ENCODE measurements around the gene A4GNT. TPM values are rescaled to one million over a fixed set of nuclear protein-coding genes. Genes with fewer than 3 reads are reported as not detected.
"Not testable (repeated sequence)": the region's sequence is repeated elsewhere in the genome, so short reads cannot be mapped to it uniquely, and the experiment has no call there.

A4GNT gene
- total and polyA plus RNA-seq, 7 donors, result not detected

GRCh38 chr3:138114431-138114918, 17.7 kb downstream of the A4GNT start:
- Histone ChIP-seq H3K36me3 (no peaks in the 10 kb centered on the region), H3K9me3 (no peaks in the 10 kb centered on the region), H3K27me3 (no peaks in the 10 kb centered on the region), H3K4me1 (peaks cover 0 to 27% (median 21%) of the 10 kb centered on the region in 4 donors), H3K27ac (peak overlapping the region; percentile 90 to 97 (median 93)), H3K4me3 (peak overlapping the region; percentile 54 to 92 (median 80))
- intact Hi-C loops (cut with DNase I), result no loop called here
- TF ChIP-seq CTCF (IDR thresholded peaks at IDR 0.05), result no peak
- TF ChIP-seq POLR2AphosphoS5 (IDR thresholded peaks at IDR 0.05), result no peak
- no peak for TF ChIP-seq POLR2A (IDR thresholded peaks at IDR 0.05)
- no peak for TF ChIP-seq EP300 (IDR thresholded peaks at IDR 0.05)
- 39 to 56% methylated on average over 9 of the region's 9 CpGs for WGBS, 2 donors
- DNase-seq, result no peak

- Histone ChIP-seq H3K27me3 (no peaks in the 10 kb centered on the region), H3K9me3 (no peaks in the 10 kb centered on the region), H3K4me3 (no peak overlapping the region), H3K27ac (peak overlapping the region in 3 of 4 donors; percentile 92 to 97 (median 94)), H3K4me1 (peaks cover 0 to 27% (median 21%) of the 10 kb centered on the region in 4 donors), H3K36me3 (no peaks in the 10 kb centered on the region)
- TF ChIP-seq CTCF (IDR thresholded peaks at IDR 0.05), result no peak
- DNase-seq, result no peak
- WGBS, 2 donors, result 49 to 68% methylated on average over 1 of the region's 1 CpG
- intact Hi-C loops (cut with DNase I), result no loop called here
These were observed 18.9 kb downstream of the A4GNT start for GRCh38 chr3:138113326-138113725.

- Histone ChIP-seq H3K27ac (no peak overlapping the region), H3K4me3 (no peak overlapping the region), H3K36me3 (no peaks in the 10 kb centered on the region), H3K4me1 (peaks cover 0 to 27% (median 21%) of the 10 kb centered on the region in 4 donors), H3K27me3 (no peaks in the 10 kb centered on the region), H3K9me3 (no peaks in the 10 kb centered on the region)
- 86 to 92% methylated on average over 8 of the region's 8 CpGs for WGBS, 2 donors
- DNase-seq, result no peak
- intact Hi-C loops (cut with DNase I), result no loop called here
- TF ChIP-seq POLR2A (IDR thresholded peaks at IDR 0.05) (no peak), POLR2AphosphoS5 (IDR thresholded peaks at IDR 0.05) (no peak), CTCF (IDR thresholded peaks at IDR 0.05) (no peak), EP300 (IDR thresholded peaks at IDR 0.05) (no peak)
These were observed 19.8 kb downstream of the A4GNT start for GRCh38 chr3:138112362-138112761.

- H3K27ac ChIP-seq, result no peak overlapping the region
- 97 to 100% methylated on average over 1 of the region's 1 CpG for WGBS, 2 donors
- DNase-seq, result no peak
- H3K4me3 ChIP-seq, result no peak overlapping the region
- no peaks in the 10 kb centered on the region for H3K27me3 ChIP-seq
- H3K36me3 ChIP-seq, result peaks cover 0 to 34% (median 16%) of the 10 kb centered on the region in 4 donors
- no peaks in the 10 kb centered on the region for H3K9me3 ChIP-seq
- no peaks in the 10 kb centered on the region for H3K4me1 ChIP-seq
- TF ChIP-seq CTCF (IDR thresholded peaks at IDR 0.05) (no peak), EP300 (IDR thresholded peaks at IDR 0.05) (no peak), POLR2AphosphoS5 (IDR thresholded peaks at IDR 0.05) (no peak), POLR2A (IDR thresholded peaks at IDR 0.05) (no peak)
- intact Hi-C loops (cut with DNase I), result no loop called here
These were observed 26.6 kb downstream of the A4GNT start for GRCh38 chr3:138105598-138105997.

GRCh38 chr3:138103466-138103865, 28.7 kb downstream of the A4GNT start:
- H3K4me1 ChIP-seq, result no peaks in the 10 kb centered on the region
- intact Hi-C loops (cut with DNase I), result no loop called here
- TF ChIP-seq CTCF (IDR thresholded peaks at IDR 0.05) (no peak), POLR2AphosphoS5 (IDR thresholded peaks at IDR 0.05) (no peak), POLR2A (IDR thresholded peaks at IDR 0.05) (no peak), EP300 (IDR thresholded peaks at IDR 0.05) (no peak)
- H3K4me3 ChIP-seq, result no peak overlapping the region
- H3K27ac ChIP-seq, result no peak overlapping the region
- no peak for DNase-seq
- H3K27me3 ChIP-seq, result no peaks in the 10 kb centered on the region
- H3K36me3 ChIP-seq, result peaks cover 0 to 39% (median 16%) of the 10 kb centered on the region in 4 donors
- H3K9me3 ChIP-seq, result no peaks in the 10 kb centered on the region
- WGBS, 2 donors, result 94 to 95% methylated on average over 19 of the region's 19 CpGs

- peaks cover 0 to 39% (median 16%) of the 10 kb centered on the region in 4 donors for H3K36me3 ChIP-seq
- intact Hi-C loops (cut with DNase I); H3K9me3 ChIP-seq; H3K4me3 ChIP-seq; H3K27me3 ChIP-seq; H3K27ac ChIP-seq; H3K4me1 ChIP-seq; DNase-seq: not testable (repeated sequence)
- WGBS, 2 donors, result 81 to 87% methylated on average over 22 of the region's 22 CpGs
These were observed 30.7 kb downstream of the A4GNT start for GRCh38 chr3:138101351-138101940.
